Thyroid gland (tissue), 4 donors: ENCODE data around the gene UROC1.

ENCODE experiments used
- POLR2A ChIP-seq, 2 donors: fragments of 450-650 bp; IDR thresholded peaks; one replicate each; pipeline ENCODE4 v1.6.1; 2017; ENCODE audit warnings: antibody characterized with exemption in 2 of 2, mild to moderate bottlenecking in 2 of 2, moderate library complexity in 1 of 2
- TF ChIP-seq, protein P1 (sequence below), 6 experiments: fragments of 200-600 bp in 3 of 6; fragments of 450-650 bp in 3 of 6; sonication (generic) in 3 of 6; IDR thresholded peaks; one replicate each; pipeline ENCODE4 v1.5.1; 2016 to 2019; ENCODE audit warnings: antibody characterized with exemption in 6 of 6, mild to moderate bottlenecking in 2 of 6, inconsistent platforms in 1 of 6, moderate library complexity in 1 of 6

DNA sequence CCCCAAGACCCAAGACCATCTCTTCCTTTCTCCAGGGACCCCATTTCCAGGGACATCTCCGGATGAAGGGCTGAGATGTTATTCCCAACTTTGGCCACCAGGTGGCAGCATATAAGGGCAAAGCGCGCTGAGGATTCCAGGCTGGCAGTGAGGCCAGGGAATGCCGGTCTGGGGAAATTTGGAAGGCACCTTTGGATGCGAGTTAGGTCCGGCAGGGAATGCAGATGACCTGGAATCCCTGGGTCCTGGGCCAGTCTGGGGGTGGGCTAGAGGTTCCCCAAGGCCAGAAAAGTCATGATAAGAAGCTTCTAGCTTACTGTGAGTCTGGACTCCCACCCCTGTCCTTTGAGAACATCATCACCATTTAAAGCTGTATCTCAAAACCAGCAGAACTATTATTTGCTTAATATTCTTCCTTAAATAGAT lies 4.8 kb upstream of the UROC1 start:
- TF ChIP-seq, protein P1, sequence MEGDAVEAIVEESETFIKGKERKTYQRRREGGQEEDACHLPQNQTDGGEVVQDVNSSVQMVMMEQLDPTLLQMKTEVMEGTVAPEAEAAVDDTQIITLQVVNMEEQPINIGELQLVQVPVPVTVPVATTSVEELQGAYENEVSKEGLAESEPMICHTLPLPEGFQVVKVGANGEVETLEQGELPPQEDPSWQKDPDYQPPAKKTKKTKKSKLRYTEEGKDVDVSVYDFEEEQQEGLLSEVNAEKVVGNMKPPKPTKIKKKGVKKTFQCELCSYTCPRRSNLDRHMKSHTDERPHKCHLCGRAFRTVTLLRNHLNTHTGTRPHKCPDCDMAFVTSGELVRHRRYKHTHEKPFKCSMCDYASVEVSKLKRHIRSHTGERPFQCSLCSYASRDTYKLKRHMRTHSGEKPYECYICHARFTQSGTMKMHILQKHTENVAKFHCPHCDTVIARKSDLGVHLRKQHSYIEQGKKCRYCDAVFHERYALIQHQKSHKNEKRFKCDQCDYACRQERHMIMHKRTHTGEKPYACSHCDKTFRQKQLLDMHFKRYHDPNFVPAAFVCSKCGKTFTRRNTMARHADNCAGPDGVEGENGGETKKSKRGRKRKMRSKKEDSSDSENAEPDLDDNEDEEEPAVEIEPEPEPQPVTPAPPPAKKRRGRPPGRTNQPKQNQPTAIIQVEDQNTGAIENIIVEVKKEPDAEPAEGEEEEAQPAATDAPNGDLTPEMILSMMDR (IDR thresholded peaks at IDR 0.05), result peak; percentile 70 to 98 (median 83)
- TF ChIP-seq POLR2A (IDR thresholded peaks at IDR 0.05), result no peak
